Measurements from ENCODE around the gene LRRC27.

GRCh38 chr10:132393695-132394181 lies 61.7 kb downstream of the LRRC27 start:
- TF ChIP-seq CTCF (conservative IDR thresholded peaks at IDR 0.05; ENCODE audit: low read length) (no peak), EZH2phosphoT487 (IDR thresholded peaks at IDR 0.05; ENCODE audit: borderline replicate concordance, low read depth, low read length) (no peak)
